Liver (tissue), 3 donors: ENCODE results near the gene C1QL4.
A peak's percentile ranks its signal among the peaks of the same experiment; 100 is the strongest.

Source experiments
- ATF3 ChIP-seq: IDR thresholded peaks from 2 replicates; pipeline ENCODE4 v1.6.1; 2016; ENCODE audit warnings: antibody characterized with exemption
- CTCF ChIP-seq: fragments of 150-350 bp; IDR thresholded peaks from 2 replicates; pipeline ENCODE4 v1.5.1; 2017; ENCODE audit warnings: improper control_type of control experiment, low read depth, low read length; ENCODE audit not compliant: missing input control
- FOXA1 ChIP-seq: IDR thresholded peaks from 2 replicates; pipeline ENCODE4 v1.6.1; 2016; ENCODE audit warnings: antibody characterized with exemption
- GABPA ChIP-seq, 2 donors: IDR thresholded peaks in 1 of 2; conservative IDR thresholded peaks in 1 of 2; 2 replicates each; pipeline ENCODE4 v1.6.1; 2016; ENCODE audit warnings: antibody characterized with exemption in 2 of 2, mild to moderate bottlenecking in 1 of 2, moderate library complexity in 1 of 2
- JUND ChIP-seq, 2 donors: IDR thresholded peaks; 2 replicates each; pipeline ENCODE4 v1.6.1; 2016; ENCODE audit warnings: antibody characterized with exemption in 2 of 2
- MAX ChIP-seq: IDR thresholded peaks from 2 replicates; pipeline ENCODE4 v1.6.1; 2016; ENCODE audit warnings: antibody characterized with exemption
- RAD21 ChIP-seq, 2 donors: IDR thresholded peaks; 2 replicates each; pipeline ENCODE4 v1.6.1; 2016; ENCODE audit warnings: antibody characterized with exemption in 2 of 2, mild to moderate bottlenecking in 2 of 2
- REST ChIP-seq: IDR thresholded peaks from 2 replicates; pipeline ENCODE4 v1.6.1; 2016; ENCODE audit warnings: antibody characterized with exemption, mild to moderate bottlenecking
- RXRA ChIP-seq, 2 donors: IDR thresholded peaks; 2 replicates each; pipeline ENCODE4 v1.6.1; 2017 to 2018; ENCODE audit warnings: antibody characterized with exemption in 2 of 2, mild to moderate bottlenecking in 1 of 2
- SP1 ChIP-seq: IDR thresholded peaks from 2 replicates; pipeline ENCODE4 v1.6.1; 2018; ENCODE audit warnings: antibody characterized with exemption, mild to moderate bottlenecking
- TAF1 ChIP-seq: conservative IDR thresholded peaks from 2 replicates; pipeline ENCODE4 v1.6.1; 2016; ENCODE audit warnings: antibody characterized with exemption, mild to moderate bottlenecking
- YY1 ChIP-seq: IDR thresholded peaks from 2 replicates; pipeline ENCODE4 v1.6.1; 2016; ENCODE audit warnings: antibody characterized with exemption, mild to moderate bottlenecking
- ZBTB33 ChIP-seq: IDR thresholded peaks from 2 replicates; pipeline ENCODE4 v1.6.1; 2016; ENCODE audit warnings: antibody characterized with exemption
- donor health status: healthy.
- donor health status: healthy.

- TF ChIP-seq CTCF (no peak), ATF3 (no peak), MAX (no peak), REST (peak; percentile 35), YY1 (no peak), GABPA (IDR thresholded peaks at IDR 0.05 in 1 of 2, conservative IDR thresholded peaks at IDR 0.05 in 1 of 2) (no peak), RAD21 (IDR thresholded peaks at IDR 0.05) (no peak), JUND (IDR thresholded peaks at IDR 0.05) (no peak), FOXA1 (no peak), RXRA (IDR thresholded peaks at IDR 0.05) (no peak), TAF1 (no peak), SP1 (no peak), ZBTB33 (no peak)
These were observed 30.6 kb upstream of the C1QL4 start, which contains the start of gene SPATS2 for GRCh38 chr12:49367381-49368239.
